Measurements from ENCODE around the gene OR12D3. TPM values are rescaled to one million over a fixed set of nuclear protein-coding genes. Genes with fewer than 3 reads are reported as not detected.

OR12D3 gene
- total RNA-seq, 2 experiments from 2014 or later: not detected

- no peak overlapping the region for H3K4me3 Mint-ChIP-seq
- H3K9me3 Mint-ChIP-seq: no peaks in the 10 kb centered on the region
- intact Hi-C loops (cut with micrococcal nuclease): no loop called here
- ATAC-seq (no peak), DNase-seq (no peak)
- no peak overlapping the region for H3K27ac Mint-ChIP-seq
- TF ChIP-seq CTCF (IDR thresholded peaks at IDR 0.05): no peak
- H3K27me3 Mint-ChIP-seq: peaks cover 35% of the 10 kb centered on the region
- no peaks in the 10 kb centered on the region for H3K36me3 Mint-ChIP-seq (ENCODE audit: low read depth)
- ChIA-PET POLR2A (no interaction called here), CTCF (interaction anchor here (0.8 to 1.6 kb wide), 2 partner anchors 8 to 174 kb away, joined by 3 read pairs; no protein-coding TSS in a partner anchor)
- H3K4me1 Mint-ChIP-seq (ENCODE audit: low read depth): peaks cover 5% of the 10 kb centered on the region
Measured at GRCh38 chr6:29336269-29336668, 38.8 kb downstream of the OR12D3 start.

GRCh38 chr6:29332676-29333075 lies 42.4 kb downstream of the OR12D3 start:
- TF ChIP-seq CTCF (IDR thresholded peaks at IDR 0.05): no peak
- peak; percentile 37 for ATAC-seq
- peak; percentile 22 for DNase-seq
- Mint-ChIP-seq H3K9me3 (no peaks in the 10 kb centered on the region), H3K36me3 (ENCODE audit: low read depth) (no peaks in the 10 kb centered on the region), H3K27me3 (peaks cover 39% of the 10 kb centered on the region), H3K4me3 (no peak overlapping the region), H3K4me1 (ENCODE audit: low read depth) (peaks cover 5% of the 10 kb centered on the region), H3K27ac (no peak overlapping the region)
- ChIA-PET CTCF (no interaction called here), POLR2A (interaction anchor here (0.7 kb wide), 1 partner anchor 61 kb away, joined by 3 read pairs; no protein-coding TSS in a partner anchor)
- intact Hi-C loops (cut with micrococcal nuclease): no loop called here

GRCh38 chr6:29325777-29326176 lies 49.3 kb downstream of the OR12D3 start:
- no peak overlapping the region for H3K4me3 Mint-ChIP-seq
- ChIA-PET CTCF (no interaction called here), POLR2A (no interaction called here)
- H3K36me3 Mint-ChIP-seq (ENCODE audit: low read depth): no peaks in the 10 kb centered on the region
- H3K4me1 Mint-ChIP-seq (ENCODE audit: low read depth): no peaks in the 10 kb centered on the region
- DNase-seq (no peak), ATAC-seq (no peak)
- no peak overlapping the region for H3K27ac Mint-ChIP-seq
- no peaks in the 10 kb centered on the region for H3K9me3 Mint-ChIP-seq
- intact Hi-C loops (cut with micrococcal nuclease): no loop called here
- H3K27me3 Mint-ChIP-seq: peaks cover 36% of the 10 kb centered on the region
- no peak for TF ChIP-seq CTCF (IDR thresholded peaks at IDR 0.05)

Other genes with a start within 250 kb of the OR12D3 start
- gene OR2J2, start 204.4 kb downstream of the OR12D3 start, total RNA-seq: not detected
- gene OR14J1, start 73.6 kb downstream of the OR12D3 start, total RNA-seq: not detected
- not detected for gene OR5V1, start 6.4 kb downstream of the OR12D3 start, total RNA-seq
- not detected for gene OR12D2, start 20.3 kb upstream of the OR12D3 start, total RNA-seq
- not detected for gene OR12D1, start 39.6 kb upstream of the OR12D3 start, total RNA-seq
- not detected for gene OR10C1, start 64.0 kb upstream of the OR12D3 start, total RNA-seq
- not detected for gene OR11A1, start 81.8 kb upstream of the OR12D3 start, total RNA-seq
- gene OR2H1, start 81.9 kb upstream of the OR12D3 start, total RNA-seq: not detected
- not detected for gene MAS1L, start 112.7 kb upstream of the OR12D3 start, total RNA-seq
- gene UBD, start 184.4 kb upstream of the OR12D3 start, total RNA-seq: under 1 TPM; 0.50 to 0.67 TPM
- gene OR2H2, start 209.8 kb upstream of the OR12D3 start, total RNA-seq: not detected